ENCODE measurements around the gene NAA80.

NAA80 gene

GRCh38 chr3:50298836-50299637 lies at the start of gene NAA80, which contains the start of gene HYAL3:
Gene NAA80, minus strand, starts transcription at chr3:50299405. Its CDS starts 1,942 bp downstream, at chr3:50297463.
Gene HYAL3, minus strand, starts transcription at chr3:50299405. Its CDS starts 3,803 bp downstream, at chr3:50295602.
- DNase-seq: peak; percentile 99

GRCh38 chr3:50347187-50347813 lies 48.1 kb upstream of the NAA80 start:
- DNase-seq: peak; percentile 63

GRCh38 chr3:50345586-50346234 lies 46.5 kb upstream of the NAA80 start, which contains the start of gene ZMYND10:
Gene ZMYND10, minus strand, starts transcription at chr3:50345732. Its CDS starts 153 bp downstream, at chr3:50345579.
- DNase-seq: peak; percentile 51

- no peak for DNase-seq
Observed at GRCh38 chr3:50345008-50345407, 45.8 kb upstream of the NAA80 start.

- DNase-seq: no peak
Observed at GRCh38 chr3:50342813-50343633, 43.8 kb upstream of the NAA80 start.

GRCh38 chr3:50341996-50342650 lies 42.9 kb upstream of the NAA80 start:
- DNase-seq: no peak

GRCh38 chr3:50341537-50341936 lies 42.3 kb upstream of the NAA80 start:
- no peak for DNase-seq

GRCh38 chr3:50340448-50341329 lies 41.5 kb upstream of the NAA80 start, which contains the start of gene RASSF1:
Gene RASSF1, minus strand, starts transcription at chr3:50340836. Its CDS starts 31 bp downstream, at chr3:50340805.
- peak; percentile 82 for DNase-seq

GRCh38 chr3:50340147-50340447 lies 40.9 kb upstream of the NAA80 start:
- no peak for DNase-seq

- DNase-seq: peak; percentile 75
Observed at GRCh38 chr3:50339485-50340146, 40.4 kb upstream of the NAA80 start.

GRCh38 chr3:50338965-50339364 lies 39.8 kb upstream of the NAA80 start:
- no peak for DNase-seq

GRCh38 chr3:50337175-50337861 lies 38.1 kb upstream of the NAA80 start:
- DNase-seq: peak; percentile 100

- DNase-seq: peak; percentile 39
Observed at GRCh38 chr3:50336452-50337174, 37.4 kb upstream of the NAA80 start.

GRCh38 chr3:50334339-50335075 lies 35.3 kb upstream of the NAA80 start:
- DNase-seq: no peak

- DNase-seq: no peak
Observed at GRCh38 chr3:50333744-50334328, 34.6 kb upstream of the NAA80 start.

- no peak for DNase-seq
Observed at GRCh38 chr3:50331364-50331907, 32.2 kb upstream of the NAA80 start.

- DNase-seq: no peak
Observed at GRCh38 chr3:50330330-50330729, 31.1 kb upstream of the NAA80 start.
